Stimulated activated CD4-positive, alpha-beta T cell treated with anti-CD3 and anti-CD28 coated beads, Interleukin-12 subunit alpha, Interleukin-12 subunit beta, amount 100 ng/mL, for 24 hours (primary cell): ENCODE measurements around the gene KCNJ15.

ENCODE experiments used
- DNase-seq, 2 experiments: peaks; one replicate each; pipeline ENCODE4 v3.0.0-alpha.2; 2020; ENCODE audit warnings: low read depth in 2 of 2

Gene KCNJ15

GRCh38 chr21:38325731-38326420, 69.1 kb downstream of the KCNJ15 start:
- DNase-seq, result no peak

GRCh38 chr21:38326429-38326828, 69.6 kb downstream of the KCNJ15 start:
- DNase-seq, result no peak

- no peak for DNase-seq
Measured at GRCh38 chr21:38326899-38327298, 70.1 kb downstream of the KCNJ15 start.

DNA sequence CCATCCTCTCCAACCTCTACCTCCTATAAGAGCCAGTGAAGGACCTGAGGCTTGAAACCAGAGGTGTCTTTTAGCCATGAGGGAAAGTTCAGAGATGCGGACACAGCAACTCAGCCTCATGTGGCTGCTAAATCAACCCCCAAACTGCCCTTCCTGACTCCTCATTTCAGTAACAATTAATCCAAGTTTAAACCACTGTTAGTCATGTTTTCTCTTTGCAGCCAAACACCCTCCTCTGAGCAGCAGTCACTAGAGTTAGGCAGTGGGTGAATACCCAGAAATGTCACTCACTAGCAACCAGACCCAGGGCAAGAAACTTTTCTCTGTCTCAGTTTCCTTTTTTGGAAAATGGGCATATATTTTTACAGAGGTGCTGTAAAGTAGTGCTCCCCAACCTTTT, 71.2 kb downstream of the KCNJ15 start:
- DNase-seq, result no peak

DNA sequence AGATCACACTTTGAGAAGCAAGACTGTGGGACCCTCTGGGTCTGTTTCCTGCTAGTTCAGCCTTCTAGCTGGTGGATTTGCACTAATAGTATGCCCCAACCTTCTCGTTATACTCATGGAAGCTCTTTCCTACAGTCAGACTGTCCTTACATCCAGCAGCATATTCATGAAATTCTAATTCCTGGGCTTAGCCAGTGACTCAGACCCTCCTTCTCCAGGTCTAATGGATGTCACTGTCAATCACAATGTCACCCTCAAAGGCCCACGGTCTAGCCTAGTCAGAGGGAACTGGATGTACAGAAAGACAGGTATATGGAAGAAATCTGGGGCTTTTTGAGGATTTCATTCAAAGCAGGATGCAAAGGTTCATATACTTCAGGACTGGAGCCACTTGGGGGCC, 72.4 kb downstream of the KCNJ15 start:
- DNase-seq, result no peak

GRCh38 chr21:38330666-38331065, 73.9 kb downstream of the KCNJ15 start:
- no peak for DNase-seq

- no peak for DNase-seq
Measured at GRCh38 chr21:38333301-38334272, 76.8 kb downstream of the KCNJ15 start.

DNA sequence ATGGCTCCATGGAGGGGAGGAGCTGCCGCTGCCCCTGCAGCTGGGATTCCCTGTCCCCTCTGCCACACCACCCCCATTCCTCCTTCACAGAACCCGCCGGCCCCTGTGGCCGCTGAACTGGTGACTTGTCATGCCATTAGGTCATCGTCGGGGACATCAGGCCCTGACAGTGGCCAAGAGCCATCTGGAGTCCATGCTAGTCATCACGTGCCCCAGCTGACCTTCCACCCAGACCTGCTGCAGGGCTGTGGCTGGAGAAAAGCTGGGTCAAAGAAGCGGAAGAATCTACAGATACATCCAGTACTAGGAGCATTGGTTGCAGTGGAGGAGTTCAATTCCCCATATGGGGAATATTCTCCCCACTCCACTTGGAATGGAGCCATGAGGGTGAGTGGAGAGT, 78.1 kb downstream of the KCNJ15 start:
- no peak for DNase-seq

DNA sequence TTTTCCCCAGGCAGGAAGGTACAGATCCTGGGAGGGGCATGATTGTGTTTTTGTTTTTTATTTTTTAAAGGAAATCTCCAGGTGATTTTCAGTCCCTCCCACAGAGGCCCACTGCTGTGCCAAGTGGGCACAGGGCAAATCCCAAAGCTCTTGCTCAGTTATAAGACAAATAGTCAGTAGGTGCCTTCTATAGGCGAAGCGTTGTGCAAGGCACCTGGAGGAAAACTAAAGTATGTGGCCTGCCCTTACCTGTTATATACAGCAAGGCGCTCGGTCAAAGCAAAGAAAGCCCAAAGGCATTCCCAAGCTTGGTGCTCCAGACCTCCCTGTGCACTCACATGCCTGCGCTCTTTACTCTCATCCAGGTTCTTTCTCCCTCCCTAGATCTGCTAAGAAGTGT, 81.0 kb downstream of the KCNJ15 start:
- no peak for DNase-seq

GRCh38 chr21:38340131-38340530, 83.3 kb downstream of the KCNJ15 start:
- DNase-seq, result no peak

- DNase-seq, result no peak
Measured at GRCh38 chr21:38341546-38342012, 84.8 kb downstream of the KCNJ15 start.

- no peak for DNase-seq
Measured at GRCh38 chr21:38342739-38343138, 85.9 kb downstream of the KCNJ15 start.

DNA sequence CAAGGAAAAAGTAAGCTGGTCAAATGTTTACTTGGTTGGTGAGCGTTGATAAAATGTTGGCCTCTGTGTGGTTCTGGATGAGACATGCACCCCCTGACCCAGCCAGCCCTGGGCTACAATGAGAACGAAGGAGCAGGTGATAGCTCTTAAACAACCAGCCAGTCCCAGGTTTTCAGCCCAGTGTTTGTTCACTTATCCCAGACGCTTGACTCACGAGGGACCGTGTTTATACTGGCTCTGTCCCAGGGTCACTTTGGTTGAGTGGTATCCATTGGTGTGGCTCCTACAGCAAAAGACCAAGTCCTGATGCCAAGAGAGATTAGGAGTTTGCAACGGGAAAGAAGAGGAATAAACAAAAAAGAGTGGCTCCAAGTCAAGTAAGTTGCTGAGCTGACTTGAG, 86.9 kb downstream of the KCNJ15 start:
- DNase-seq, result no peak

GRCh38 chr21:38346286-38346685, 89.5 kb downstream of the KCNJ15 start:
- no peak for DNase-seq

GRCh38 chr21:38349111-38349746, 92.4 kb downstream of the KCNJ15 start:
- DNase-seq, result no peak

- DNase-seq, result no peak
Measured at GRCh38 chr21:38349977-38350376, 93.2 kb downstream of the KCNJ15 start.

DNA sequence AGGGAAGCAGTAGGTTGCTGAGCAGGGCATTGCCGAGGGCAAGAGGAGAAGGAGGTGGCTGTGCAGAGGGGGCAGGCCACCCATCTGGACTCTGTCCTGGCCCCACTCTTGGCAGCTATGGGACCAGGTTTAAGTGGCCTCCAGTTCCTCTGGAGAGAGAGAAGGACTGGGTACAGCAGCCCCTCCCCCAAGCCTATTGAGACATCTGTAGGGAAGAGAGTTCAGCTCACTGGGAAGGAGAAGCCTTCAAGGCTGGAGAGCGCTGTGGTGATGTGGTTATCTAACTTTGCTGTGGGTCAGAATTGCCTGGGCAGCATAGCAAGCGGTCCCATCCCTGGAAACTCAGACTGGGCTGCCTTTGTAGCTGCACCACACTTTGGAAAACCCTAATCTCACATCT, 93.9 kb downstream of the KCNJ15 start:
- no peak for DNase-seq

- no peak for DNase-seq
Measured at GRCh38 chr21:38351176-38351959, 94.6 kb downstream of the KCNJ15 start.

DNA sequence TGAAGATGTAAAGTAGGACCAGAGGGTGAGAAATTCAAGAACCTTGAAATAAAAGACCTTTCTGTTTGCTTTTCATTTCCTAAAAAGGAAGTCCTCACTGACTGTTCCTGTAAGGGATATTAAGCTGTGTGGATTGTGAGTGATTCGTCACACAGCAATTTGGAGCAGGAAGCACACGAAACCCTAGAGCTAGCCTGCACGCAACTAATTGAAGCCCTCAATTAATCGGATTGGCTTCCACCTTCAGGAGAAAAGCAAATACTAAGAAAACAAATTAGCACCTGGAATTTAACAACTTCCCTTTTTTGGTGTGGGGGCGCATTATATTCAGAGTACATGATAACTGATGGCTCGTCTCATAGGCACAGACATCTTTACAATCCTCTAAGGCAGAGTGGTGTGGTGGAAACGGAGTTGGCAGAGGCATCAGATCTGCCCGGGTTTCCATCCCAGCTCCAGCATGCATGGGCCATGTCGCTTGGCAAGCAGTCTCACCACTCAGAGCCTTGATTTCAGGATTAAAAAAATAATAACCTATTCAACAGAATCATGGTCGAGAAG, 95.2 kb downstream of the KCNJ15 start:
- no peak for DNase-seq

DNA sequence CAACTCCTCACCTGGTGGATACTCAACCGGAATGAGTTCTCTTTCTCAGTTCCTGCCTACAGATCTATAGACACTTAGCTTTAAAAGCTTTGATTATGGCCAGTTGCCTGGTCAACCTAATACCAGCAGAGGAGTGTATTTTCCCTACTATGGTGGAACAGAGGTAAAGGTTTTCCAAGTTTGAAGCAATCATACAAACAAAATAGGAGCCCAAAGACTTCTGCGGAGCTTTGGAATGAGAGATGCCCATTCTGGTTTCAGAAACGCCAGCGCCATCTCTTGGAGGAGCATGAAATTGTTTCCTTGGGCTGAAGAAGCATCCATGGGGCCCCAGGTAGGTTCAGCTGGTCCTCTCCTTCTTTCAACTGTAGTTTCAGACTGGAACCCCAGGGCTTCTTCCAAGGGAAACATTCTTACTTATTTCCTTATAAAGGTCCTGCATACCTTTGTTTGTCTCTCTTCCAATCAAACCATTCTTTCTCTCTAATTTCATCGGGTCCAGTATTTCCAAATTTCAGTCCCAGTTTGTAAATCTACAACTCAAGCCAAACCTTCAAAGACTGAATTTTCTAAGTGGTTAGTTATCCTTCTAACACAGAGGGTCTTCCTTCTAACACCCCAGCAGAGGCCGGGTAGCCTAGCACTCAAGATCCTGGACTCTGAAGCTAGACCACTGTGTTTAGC, 95.9 kb downstream of the KCNJ15 start:
- peak in 1 of 2 experiments; percentile 54 for DNase-seq

GRCh38 chr21:38354231-38354630, 97.4 kb downstream of the KCNJ15 start:
- no peak for DNase-seq
